Inferior parietal cortex (tissue), 1 donor: Measurements from ENCODE around the gene ADGRD1.
"Not testable (repeated sequence)": the region's sequence is repeated elsewhere in the genome, so short reads cannot be mapped to it uniquely, and the experiment has no call there.

ENCODE experiments used
- DNase-seq: peaks from one replicate; pipeline ENCODE4 v3.0.0-alpha.2; 2016; ENCODE audit errors: extremely low spot score

The ADGRD1 gene

DNA sequence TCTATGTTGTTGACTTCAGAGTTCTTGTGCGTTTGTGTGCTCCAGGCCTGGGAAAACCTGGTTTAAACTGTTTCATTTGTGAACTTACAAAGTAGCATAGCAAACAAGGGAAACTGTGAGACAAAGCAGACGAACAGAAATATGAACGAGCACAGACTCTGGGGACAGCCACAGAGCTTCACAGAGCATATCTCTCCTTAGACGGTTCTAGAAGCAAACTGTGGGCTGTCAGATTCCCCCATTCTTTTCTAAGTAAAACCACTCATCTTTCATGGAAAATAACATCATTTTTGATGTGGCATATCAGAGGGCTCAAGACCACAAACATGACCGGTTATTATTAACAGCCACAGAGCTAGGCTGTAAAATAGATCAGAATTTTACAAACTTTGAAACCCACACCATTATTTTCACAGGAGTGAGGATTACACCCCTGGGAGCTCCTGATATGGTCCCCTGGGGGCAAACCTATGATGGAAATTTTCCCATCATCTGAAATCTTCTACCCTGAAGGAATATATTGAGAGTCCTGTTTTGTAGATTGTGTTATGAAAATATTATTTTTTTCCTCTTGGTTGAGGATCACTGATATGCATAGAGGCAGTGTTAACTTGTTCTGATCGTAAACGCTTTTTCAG lies 102.0 kb downstream of the ADGRD1 start:
- no peak for DNase-seq

DNA sequence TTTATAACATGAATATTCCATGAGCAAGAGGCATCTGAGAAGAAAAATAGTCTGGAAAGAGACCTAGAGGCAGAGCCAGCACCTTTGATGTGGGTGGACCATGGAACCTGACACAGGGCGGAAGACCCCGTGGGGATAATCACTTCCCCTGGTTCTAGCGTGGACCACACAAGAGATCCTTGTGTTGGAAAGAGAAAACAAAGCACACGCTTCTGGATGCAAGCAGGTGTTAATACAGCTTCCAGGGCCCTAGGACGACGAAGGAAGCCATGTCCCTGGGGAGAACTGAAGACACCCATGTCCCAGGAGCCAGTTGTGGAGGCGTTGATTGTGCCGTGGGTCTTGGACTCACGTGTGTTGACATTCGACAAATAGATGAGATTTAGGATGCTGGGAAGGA lies 102.9 kb downstream of the ADGRD1 start:
- DNase-seq: no peak

DNA sequence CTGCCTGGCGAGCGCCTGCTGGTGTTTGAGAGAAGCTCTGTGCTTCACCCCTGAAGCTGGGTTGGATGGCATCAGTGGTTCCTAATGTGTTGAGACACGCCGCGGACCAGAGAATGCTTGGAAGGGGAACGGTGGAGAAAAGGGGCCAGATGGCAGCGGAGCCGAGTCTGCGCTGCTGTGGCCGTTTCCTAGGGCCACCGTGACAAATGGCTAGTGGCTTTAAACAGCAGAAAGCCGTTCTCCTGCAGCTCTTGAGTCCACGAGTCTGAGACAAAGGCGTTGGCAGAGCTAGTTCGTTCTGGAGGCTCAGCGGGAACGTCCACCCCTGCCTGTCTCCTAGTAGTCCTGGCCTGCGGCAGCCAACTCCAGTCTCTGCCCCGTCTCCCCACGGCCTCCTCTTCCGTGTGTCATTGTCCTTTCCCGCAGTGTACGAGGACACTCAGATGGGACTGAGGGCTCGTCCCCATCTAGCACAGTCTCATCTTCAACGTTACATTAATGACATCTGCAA lies 103.6 kb downstream of the ADGRD1 start:
- DNase-seq: no peak

DNA sequence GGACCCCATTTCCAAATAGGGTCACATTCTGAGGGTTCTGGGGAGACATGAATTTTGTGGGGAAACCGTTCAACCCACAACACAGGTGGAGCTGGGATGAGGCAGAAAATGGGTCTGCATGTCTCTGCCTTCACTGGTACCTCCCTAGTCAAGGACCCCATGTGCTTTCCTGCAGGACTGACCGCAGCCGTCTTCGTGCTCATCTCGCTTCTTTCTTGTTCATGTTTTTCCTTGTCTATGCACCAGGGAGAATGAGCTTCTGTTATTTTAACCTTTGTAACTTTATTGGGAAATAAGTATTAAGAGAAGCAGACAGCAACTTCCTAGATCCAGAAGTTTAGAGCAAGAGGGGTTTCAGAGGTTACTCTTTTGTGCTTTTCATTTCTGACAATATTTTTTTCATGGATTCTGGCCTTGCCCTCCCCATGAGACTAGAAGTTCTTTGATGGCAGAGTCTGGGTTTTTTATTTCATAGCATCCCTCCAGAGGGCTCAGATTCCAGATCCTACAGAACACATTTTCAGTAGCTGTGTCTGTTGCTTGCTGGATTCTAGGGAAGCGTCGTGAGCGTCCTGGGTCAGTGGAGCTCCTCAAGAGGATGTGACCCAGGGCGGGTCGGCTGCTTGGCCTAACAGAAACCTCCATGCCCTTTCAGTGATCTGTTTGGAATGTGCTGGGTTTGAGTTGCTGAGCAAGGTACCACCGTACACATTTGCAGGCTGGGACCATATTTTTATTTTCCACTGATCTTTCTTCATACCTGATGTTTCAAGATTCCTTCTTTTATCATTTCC lies 104.2 kb downstream of the ADGRD1 start:
- no peak for DNase-seq

GRCh38 chr12:131058700-131059099 lies 105.0 kb downstream of the ADGRD1 start:
- no peak for DNase-seq

DNA sequence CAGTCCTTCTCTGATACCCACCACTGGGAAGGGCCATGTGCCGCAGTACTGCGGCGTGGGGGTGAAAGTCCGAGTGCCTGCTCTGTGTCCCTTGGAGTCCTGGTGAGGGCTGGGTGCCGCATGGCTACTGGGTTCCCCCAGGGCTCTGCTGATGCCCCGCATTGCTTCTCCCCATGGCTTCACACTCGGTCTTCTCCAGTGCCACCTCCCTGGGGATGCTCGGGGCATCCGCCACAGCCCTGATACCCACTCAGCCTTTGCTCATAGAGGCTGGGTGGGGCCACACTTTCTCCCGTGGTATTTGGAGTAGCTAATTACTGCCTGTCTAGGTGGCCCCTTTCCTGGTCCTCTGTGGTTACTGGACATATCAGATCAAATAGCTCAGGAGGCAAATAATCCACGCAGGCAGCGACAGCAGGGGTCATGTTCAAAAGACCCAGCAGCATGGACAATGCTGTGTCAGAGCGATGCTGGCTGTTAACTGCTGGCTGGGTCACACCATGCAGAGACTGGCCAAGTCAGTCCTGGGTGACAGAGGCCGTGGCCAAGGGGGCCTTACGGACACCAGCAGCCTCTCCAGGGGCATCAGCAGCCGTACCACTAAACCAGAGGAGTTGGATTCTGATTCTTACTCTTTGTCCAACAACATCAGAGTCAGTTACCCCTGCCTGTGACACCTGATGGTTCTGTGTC lies 106.5 kb downstream of the ADGRD1 start:
- no peak for DNase-seq

DNA sequence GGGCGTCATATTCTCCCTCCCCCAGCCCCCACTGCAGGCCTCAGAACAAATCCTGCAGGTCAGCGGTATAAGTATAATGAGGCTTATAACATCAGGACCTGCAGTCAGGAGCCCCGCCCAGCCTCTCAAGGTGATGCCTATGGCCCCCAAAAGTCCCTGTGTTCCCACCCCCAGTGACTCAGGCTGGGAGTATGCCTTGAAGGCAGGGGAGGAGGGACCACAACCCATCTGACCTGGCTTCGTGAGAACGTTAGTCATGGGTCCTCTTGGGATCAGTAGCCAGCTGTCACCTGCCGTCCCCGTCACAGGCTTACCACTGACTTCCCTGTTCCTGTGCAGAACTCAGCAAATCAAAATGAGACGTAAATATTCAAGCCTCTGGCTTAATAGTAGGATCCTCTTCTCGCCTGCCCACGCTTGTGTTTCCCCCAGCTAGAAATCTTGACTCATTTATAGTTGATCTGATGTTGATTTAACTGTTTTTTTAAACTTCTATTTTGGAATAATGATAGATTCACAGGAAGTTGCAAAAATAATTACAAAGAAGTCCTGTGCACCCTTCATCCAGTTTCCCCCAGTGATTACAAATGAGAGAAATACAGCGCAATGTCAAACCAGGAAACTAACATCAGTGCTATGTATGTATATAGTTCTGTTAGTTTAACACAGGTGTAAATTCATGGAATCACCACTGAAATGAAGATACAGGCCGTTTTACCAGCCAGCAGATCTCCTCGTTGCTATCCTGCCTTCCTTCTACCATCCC lies 107.5 kb downstream of the ADGRD1 start:
- DNase-seq: no peak

DNA sequence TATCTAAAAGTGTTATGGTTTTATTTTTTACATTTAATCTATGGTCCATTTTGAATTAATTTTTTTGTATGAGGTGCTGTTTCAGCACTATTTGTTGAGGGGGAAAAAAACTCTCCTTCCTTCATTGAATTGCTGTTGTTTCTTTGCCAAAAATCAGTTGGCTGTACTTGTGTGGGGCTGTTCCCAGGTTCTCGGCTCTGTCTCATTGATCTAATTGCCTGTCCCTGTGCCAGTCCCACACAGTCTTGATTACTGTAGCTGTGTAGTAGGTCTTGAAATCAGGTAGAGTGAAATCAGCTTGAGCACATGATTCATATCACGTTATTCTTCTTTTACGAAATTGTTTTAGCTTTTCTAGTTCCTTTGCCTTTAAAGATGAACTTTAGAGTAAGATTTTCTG lies 109.7 kb downstream of the ADGRD1 start:
- no peak for DNase-seq

DNA sequence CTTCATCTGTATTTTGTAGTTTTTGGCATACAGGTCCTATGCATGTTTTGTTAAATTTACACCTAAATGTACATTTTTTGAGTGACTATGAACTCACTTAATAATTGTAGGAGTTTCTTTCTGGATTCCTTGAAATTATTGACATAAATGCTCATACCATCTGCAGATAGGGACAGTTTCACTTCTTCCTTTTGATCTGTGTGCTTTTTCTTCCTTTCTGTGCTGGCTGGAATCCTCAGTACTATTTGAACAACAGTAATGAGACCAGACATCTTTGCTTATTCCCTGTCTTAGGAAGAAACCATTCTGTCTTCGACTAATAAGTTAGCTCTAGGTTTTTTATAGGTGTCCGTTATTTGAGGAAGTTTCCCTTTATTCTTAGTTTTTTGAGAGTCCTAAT lies 110.3 kb downstream of the ADGRD1 start:
- DNase-seq: no peak

DNA sequence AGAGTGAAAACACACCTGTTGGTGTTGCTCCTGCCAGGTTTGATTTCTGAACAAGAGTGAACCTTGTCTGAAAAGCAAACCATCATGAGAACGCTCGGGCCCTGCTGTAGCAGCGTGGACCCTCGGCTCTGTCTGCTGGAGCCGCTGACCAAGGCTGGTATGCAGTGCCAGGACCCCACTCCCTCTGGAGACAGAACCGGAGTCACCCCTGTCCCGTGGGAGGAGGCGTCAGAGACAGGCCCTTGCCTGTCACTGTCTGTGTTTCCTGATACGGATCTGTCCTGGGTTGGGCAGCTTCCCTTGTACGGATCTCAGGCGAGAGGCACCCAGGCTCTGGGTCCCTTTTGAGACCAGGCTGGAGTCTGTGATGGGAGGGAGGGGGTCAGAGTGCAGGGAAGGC lies 111.6 kb downstream of the ADGRD1 start:
- no peak for DNase-seq

- no peak for DNase-seq
Observed at GRCh38 chr12:131065801-131066200, 112.1 kb downstream of the ADGRD1 start.

GRCh38 chr12:131066207-131066885 lies 112.6 kb downstream of the ADGRD1 start:
- DNase-seq: no peak

GRCh38 chr12:131066886-131067490 lies 113.3 kb downstream of the ADGRD1 start:
- no peak for DNase-seq

DNA sequence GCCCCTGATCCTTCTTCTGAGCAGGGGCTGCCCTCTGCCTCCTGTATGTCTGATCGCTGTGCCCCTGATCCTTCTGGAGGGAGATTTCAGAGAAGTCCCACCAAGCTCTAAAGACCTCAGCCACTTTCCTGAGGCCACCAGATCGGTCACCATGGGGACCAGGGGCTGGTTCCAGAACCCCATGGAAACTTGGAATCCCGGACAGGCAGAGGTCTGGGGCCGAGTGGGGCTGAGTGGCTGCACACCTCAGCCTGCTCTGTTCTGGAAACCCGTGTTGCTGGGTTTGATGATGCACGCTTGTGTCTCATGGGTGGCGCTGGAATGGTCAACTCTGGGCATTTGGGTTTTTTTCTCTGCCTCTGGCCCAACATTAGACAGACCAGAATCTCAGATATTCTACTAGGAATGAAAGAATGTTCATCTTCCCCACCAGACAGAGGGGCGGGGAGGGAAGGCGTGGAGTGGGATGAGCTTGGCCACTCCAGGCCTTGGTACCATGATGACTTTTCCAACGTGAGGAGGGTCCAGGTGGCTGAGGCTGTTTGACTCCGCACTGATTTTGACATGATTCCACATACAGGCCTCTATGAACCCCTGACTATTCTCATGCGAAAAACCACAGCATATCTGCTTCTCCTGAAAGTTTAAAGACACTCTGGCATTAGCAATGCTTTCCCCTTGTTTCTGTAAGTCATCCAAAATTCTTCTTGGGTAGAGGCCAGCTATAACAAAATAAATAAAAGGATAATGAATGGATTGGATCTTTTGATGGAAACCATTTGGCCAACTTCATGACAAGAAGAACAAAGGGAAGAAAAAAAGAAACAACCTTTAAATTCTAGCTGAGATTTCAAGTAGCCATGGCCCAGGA lies 114.5 kb downstream of the ADGRD1 start:
- no peak for DNase-seq

GRCh38 chr12:131068926-131069720 lies 115.4 kb downstream of the ADGRD1 start:
- DNase-seq: not testable (repeated sequence)

DNA sequence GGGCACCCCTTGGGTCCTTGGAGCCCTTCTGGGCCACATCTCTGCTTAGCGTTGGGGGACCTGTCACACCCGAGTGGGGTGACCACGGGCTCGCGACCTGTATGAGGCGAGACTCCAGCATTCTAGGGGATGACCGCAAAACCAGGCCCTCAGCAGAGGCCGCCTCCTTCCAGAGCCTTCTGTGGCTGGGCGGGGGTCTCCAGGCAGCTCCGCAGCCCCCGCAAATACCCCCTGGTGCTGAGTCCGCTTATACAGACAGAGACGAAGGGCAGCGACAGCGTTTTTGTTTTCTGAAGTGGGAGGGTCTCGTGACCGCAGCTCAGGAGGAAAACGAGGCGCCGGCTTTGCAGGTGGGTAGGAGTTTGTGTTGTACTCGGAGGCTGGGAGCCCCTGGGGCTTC lies 116.4 kb downstream of the ADGRD1 start:
- DNase-seq: not testable (repeated sequence)

- not testable (repeated sequence) for DNase-seq
Observed at GRCh38 chr12:131070668-131071067, 117.0 kb downstream of the ADGRD1 start.

DNA sequence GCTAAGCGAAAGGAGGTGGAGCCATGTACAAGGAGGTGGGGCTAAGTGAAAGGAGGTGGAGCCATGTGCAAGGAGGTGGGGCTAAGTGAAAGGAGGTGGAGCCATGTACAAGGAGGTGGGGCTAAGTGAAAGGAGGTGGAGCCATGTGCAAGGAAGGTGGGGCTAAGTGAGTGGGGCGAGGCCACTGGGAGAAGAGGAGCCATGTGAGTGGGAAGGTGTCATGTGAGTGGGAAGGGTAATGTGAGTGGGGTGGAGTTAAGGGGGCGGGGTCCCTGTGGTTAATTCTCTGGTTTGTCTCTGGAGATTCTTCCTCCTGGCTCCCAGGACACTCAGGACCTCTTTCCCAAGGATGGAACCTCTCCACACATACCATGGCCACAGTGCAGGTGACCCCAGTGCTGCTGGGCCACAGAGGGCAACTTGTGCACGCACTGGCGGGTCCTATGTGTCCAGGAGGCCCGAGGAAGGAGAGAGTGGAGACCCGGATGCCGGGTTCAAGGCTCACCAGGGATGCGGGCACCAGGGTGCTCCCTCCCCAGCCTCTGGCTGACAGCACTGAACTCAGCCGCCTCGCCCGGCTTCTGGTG lies 117.6 kb downstream of the ADGRD1 start:
- DNase-seq: not testable (repeated sequence)

- not testable (repeated sequence) for DNase-seq
Observed at GRCh38 chr12:131071950-131072349, 118.2 kb downstream of the ADGRD1 start.
